Renal pelvis (tissue), 4 donors: ENCODE measurements around the gene GUCD1. TPM values are rescaled to one million over a fixed set of nuclear protein-coding genes. Genes with fewer than 3 reads are reported as not detected.

Experiments used
- DNase-seq: peaks from one replicate; pipeline ENCODE4 v3.0.0-alpha.2; 2013
- polyA plus RNA-seq, 3 donors: library from polyadenylated mRNA; unstranded; fragments of 120-200 nt; gene quantifications; one replicate each; pipeline ENCODE4 v1.2.1, GENCODE V29; 2013; ENCODE audit not compliant: insufficient read length in 3 of 3

GUCD1 gene
- polyA plus RNA-seq, 3 donors: 89.2 to 95.4 (median 91.4) TPM

DNA sequence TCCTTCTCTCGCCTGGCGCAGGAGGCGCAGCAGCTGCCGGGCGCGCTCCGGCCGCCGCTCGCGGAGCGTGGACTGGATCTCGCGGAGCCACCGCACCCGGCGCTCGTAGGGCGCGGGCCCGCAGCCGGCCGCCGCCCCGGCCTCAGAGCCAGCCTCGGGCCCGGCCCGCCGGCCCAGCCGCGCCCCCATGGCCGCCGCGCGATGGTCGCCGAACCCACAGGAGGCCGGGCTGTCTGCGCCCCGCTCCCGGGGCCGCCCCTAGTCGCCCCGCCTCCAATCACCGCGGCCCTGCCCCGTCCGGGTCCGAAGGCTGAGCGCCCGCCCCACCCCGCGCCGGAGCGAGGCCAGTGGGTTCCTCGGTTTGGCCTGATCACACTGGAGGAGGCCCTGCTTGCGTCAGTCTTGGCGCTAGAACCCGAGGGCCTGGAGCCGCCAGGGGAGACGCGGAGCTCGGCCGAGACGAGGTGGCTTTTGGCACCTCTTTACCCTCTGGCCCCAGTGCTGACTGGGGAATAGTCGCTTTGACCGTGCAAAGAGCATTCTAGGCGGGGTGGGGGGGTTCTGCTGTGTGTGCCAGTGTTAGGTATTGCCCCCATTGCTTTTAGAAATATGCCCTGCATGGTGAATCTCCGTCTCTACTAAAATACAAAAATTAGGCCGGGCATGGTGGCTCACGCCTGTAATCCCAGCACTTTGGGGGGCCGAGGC, 38.1 kb upstream of the GUCD1 start, which contains the start of gene LRRC75B:
Gene LRRC75B (minus strand): TSS at position 223 of the 708 bp plus-strand sequence. CDS start 34 bp downstream, at position 189.
- DNase-seq: peak; percentile 87

DNA sequence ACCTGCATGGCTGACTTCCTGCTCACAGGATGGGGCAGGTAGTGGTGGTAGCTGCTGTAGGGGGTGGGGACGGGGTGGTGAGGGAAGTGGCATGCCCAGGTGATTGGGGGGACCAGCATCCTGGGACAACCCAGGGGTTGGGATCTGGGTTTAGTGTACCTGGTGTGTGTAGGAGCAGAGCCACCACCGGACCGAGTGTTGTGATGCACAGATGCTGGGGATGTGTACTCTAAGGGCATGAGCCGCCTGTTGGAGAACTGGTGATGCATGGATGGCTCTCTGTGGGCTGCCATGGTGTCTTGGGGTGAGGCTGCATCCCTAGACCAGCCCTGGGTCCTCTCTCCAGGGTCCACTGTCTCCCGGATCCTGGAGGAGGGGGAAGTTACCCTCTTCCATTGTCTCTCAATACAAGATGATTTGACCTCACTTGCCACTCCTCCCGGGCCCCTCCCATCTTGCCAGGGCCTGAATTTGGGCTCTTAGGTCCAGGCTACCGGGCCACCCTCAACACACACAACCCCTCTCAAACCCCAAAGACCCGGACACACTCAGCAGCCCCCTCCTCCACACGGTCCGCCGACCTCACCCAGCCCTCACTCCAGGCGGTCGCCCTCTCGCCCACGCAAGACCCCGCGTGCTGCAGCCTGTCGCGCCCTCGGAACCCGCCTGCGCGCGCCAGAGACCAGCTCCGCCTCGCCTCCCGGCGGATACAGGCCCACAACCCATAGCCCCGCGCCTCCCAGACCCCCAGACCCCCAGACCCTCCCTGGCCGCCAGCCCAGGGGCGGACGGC, 37.3 kb upstream of the GUCD1 start:
- DNase-seq: no peak

DNA sequence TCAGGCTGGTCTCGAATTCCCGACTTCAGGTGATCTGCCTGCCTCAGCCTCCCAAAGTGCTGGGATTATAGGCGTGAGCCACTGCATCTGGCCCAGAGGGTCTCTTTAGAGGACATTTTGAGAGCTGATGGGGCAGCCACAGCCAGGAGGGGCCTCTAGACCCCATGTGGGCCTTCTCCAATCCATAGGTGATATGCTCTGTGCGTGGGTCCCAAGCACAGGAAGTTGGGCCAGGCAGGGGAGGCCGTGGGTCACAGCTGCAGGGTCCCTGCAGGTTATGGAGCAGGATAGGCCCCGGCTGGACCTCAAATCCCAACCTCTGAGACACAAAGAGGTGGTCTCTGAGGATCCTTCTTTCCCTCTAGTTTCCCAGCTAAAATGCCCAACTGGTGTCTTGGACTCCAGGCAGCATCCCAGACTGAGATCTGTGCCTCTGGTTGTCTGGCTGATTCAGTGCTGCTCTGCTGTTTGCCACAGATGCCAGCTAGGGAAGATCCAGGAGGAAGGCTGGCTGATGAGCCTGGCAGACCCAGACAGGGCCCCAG, 36.4 kb upstream of the GUCD1 start:
- no peak for DNase-seq

DNA sequence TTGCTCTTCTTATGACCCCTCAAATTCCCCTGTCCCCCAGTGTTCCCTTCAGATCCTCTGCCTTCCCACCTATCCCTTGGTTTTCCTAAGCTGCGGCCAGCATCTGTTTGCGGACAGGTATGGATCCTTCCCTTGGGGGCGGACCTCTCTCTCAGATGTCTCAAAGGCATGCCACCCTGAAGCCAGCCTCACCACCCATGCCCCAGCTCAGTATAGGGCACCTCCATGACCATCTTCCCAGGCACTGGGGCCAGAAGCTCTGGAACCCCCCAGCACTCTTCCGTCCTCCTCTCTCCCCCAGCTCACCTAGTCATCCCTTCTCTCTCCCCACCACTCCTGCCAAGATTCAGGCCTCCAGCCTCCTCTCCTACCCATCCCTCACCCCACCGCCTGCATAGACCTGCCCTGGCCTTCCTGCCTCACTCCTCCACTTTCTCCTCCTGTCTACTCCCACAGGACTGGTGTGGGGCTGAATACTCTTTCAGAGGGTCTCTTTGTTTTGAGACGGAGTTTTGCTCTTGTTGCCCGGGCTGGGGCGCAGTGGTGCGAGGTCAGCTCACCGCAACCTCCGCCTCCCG, 35.7 kb upstream of the GUCD1 start:
- DNase-seq: no peak

DNA sequence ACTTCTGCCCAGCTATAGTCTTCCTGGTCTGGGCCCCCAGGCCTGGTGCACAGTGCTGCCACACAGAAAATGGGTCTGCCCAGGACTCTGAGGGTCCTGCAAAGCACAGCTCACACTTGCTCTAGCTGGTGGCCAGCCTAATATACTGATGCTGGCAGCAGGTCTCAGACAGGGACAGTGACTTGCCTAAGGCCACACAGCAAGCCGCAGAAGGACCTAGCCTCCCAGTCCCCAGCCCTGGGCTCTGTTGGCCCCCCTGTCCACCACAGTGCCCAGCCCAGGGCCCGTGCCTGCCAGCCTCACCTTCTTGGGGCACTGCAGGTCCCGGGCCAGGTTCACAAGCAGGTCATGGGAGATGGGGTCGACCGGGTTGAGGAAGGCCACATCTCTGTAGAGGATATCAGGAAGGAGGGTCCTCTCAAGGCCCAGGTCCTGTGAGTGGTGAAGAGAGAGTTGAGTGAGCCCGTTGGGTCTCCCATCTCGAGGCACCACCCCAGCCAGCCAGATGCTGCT, 34.6 kb upstream of the GUCD1 start:
- no peak for DNase-seq

DNA sequence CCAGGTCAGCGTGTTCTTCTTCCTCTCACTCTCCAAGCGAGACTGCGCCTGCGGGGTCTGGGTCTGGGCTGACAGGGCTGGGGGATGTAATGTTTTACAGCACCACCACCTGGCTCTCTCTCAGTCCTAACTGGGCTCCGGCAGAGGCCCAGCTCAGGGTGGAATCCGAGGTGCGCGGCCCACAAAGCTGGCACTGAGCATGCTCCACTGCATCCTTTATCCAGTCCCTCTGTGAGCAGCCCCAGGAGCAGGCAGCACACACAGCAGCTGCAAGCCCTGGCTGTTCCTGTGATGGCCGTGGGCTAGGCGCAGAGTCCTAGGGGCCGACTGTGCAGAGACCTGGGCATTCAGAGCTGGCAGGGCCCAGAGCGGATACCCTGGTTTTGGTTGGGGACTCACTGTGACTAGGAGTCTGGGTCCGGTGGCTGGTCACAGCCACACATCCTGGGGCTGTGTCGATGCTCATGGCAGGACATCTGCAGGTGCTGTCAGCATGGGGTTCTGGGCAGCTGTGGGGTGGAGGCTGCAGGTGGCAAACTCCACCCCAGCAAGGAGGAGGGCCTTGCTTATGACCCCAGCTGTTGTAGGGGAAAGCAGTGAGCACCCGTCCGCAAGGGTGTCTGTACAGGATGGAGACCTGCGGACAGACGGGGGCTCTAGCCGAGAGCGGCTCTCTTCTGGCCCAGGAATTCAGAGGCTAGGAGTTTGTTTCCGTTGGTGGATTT, 34.0 kb upstream of the GUCD1 start:
- DNase-seq: no peak

DNA sequence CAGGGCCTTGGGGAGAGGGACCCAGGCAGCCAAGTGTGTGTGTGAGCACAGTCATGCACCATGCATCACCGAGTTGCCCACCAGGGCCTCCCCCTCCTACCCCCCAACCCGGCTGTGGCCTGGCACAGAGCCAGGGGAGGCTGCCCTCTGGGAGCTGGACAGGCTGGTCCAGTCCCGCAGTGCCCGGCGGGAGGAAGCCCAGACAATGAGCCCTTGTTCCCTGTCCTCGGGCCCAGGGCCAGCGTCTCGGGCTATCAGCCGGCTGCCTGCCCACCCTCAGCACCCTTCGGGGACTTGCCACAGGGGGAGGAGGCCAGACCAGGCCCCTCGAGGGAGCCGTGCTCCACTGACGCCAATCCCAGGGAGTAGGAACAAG, 33.4 kb upstream of the GUCD1 start:
- DNase-seq: no peak

DNA sequence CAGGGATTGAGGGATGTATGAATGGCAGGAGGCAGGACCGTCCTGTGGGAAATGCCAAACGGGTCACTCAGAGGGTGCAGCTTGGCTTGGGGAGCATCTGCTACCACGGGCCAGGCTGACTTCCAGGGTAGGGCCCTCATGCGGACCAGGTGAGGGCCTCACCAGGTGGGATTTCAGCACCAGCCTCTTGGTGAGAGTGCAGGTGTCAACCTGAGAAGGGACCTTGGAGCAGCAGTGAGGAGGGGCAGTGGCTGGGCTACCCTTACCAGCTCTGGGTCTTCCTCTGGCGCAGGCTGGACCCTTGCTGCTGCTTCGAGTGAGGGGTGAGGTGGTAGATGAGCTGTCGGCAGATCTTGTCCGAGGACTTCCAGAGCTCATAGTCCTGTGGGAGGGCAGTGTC, 33.0 kb upstream of the GUCD1 start:
- no peak for DNase-seq

GRCh38 chr22:24587251-24587650, 32.3 kb upstream of the GUCD1 start:
- no peak for DNase-seq

GRCh38 chr22:24585927-24586546, 31.1 kb upstream of the GUCD1 start:
- no peak for DNase-seq

GRCh38 chr22:24585461-24585860, 30.5 kb upstream of the GUCD1 start:
- DNase-seq: no peak

DNA sequence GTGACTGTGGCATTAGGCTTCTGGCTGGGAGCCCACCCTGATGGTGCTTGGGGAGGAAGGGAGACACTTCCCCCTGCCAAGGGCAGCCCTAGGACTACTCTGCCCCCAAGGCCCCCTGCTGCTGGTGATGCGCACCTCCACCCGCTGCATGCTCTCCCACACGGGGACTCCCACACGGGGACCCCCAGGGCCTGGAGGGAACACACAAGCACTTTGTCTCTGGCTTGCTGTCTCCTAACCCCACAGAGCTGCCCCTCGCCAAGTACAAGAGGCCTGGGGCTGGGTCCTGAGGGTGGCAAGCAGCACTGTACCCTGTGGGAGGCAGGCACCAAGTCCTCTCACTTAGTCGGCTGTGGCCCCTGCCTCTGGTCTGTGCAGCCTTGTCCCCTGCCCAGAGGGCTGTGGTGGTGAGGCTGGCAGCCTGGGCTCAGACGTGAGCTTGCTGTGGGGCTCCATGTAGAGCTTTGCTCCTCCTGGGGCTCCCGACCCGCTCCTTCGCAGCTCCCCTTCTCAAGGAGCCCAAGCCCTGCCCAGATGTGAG, 30.0 kb upstream of the GUCD1 start:
- no peak for DNase-seq

GRCh38 chr22:24584166-24584790, 29.3 kb upstream of the GUCD1 start:
- no peak for DNase-seq

GRCh38 chr22:24583221-24584165, 28.6 kb upstream of the GUCD1 start:
- DNase-seq: no peak

DNA sequence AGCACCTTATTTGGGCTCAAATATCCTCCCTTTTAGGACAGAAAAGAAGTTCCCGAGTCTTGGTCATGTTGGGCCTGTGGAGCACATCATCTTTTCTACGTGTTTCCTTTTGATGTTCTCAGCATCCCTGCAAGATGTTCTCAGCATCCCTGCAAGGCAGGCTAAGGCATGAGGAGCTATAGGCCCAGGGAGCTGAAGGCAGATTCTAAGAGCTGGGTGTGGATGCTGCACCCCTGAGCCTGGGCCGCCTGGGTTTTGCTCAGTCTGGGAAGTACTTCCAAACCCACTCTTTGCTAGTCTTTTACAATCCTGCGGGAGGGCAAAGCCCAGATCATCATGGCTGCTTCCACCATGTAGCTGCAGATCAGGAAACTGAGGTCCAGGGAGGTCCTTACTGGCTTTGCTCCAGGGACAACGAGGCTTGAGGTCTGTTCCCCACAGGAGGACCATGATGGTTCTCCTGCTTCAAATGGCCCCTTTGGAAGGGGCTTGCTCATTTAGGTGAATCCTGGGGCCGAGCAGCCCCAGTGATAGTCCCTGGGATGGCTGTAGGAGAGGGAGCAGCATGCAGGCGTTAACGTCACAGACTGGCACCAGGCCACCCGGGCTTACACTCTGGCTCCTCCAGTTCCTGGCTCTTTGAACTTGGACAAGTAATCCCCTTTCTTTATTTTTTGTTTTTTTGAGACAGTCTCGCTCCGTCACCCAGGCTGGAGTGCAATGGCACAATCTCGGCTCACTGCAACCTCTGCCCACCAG, 27.3 kb upstream of the GUCD1 start:
- no peak for DNase-seq

DNA sequence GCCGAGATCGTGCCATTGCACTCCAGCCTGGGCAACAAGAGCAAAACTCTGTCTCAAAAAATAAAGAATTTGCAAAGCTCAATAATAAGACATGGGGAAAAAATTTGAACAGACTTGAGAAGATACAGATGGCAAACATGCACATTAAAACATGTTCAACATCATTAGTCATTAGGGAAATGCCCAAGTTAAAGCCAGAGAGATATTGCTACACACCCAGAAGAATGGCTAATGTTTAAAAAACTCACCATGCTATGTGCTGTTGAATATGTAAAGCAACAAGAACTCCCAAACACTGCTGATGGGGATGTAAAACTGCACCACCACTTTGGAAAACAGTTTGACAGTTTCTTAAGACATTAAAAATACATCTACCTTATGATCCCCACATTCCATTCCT, 25.3 kb upstream of the GUCD1 start:
- DNase-seq: no peak

GRCh38 chr22:24579258-24579601, 24.3 kb upstream of the GUCD1 start:
- no peak for DNase-seq

DNA sequence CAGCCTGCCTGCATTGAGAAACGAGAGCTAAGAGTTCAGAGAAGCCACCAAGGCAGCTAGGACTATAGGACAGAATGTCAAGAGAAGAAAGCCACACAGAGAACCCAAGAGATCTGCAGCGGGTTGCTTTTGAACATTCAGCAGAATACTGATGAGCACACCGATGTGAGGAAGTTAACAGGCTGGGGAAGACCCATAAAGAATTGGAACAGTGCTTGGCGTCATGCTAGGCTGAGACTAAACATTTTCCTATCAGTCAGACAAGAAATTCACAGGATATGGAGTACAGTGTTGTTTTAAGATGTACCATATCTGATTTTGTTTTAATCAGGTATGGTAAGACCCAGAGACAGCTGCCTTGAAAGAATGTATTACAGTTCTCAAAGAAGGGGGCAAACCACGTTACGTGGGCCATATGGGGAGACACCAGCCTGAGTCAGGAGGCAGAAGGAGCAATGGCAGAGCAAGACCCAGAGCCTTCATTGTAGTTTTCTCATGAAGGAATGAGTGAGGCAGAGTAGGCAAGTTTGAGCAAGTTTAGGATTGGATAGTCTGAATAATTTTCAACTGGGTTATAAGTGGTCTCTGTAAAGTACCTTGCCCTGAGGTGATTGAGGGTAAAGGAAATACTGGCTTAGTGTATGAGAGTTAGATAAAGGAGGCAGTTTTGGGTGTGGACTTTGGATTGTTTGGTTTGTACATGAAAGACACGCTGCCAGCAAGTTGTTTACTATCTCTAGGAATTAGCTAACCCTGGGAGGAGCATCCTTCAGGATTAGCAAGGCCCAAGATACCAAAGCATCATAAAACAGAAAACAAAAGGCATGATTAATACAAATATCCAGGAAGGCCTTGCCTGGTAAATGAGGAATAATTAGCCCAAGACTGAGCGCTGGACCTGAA, 23.7 kb upstream of the GUCD1 start:
- DNase-seq: peak; percentile 31
